HUES6 (cell line): ENCODE results near the gene BCHE.

Source experiments
- H3K27ac ChIP-seq: 2 replicates; pipeline ENCODE4 v1.7.0; 2013; ENCODE audit warnings: low read depth, mild to moderate bottlenecking, low read length, inconsistent platforms
- H3K27me3 ChIP-seq: 2 replicates; pipeline ENCODE4 v1.6.1; 2013; ENCODE audit warnings: low read length; ENCODE audit not compliant: control insufficient read depth, insufficient read depth
- H3K36me3 ChIP-seq: 2 replicates; pipeline ENCODE4 v1.6.1; 2013; ENCODE audit warnings: low read length; ENCODE audit not compliant: control insufficient read depth, insufficient read depth
- H3K4me1 ChIP-seq: 2 replicates; pipeline ENCODE4 v1.6.1; 2013; ENCODE audit warnings: low read length; ENCODE audit not compliant: control insufficient read depth, insufficient read depth
- H3K4me3 ChIP-seq: 2 replicates; pipeline ENCODE4 v1.5.1; 2013; ENCODE audit warnings: low read depth, low read length
- H3K9ac ChIP-seq: one replicate; pipeline ENCODE4 v1.6.1; 2013; ENCODE audit warnings: mild to moderate bottlenecking, low read length
- H3K9me3 ChIP-seq: 2 replicates; pipeline ENCODE4 v1.6.1; 2013; ENCODE audit warnings: low read depth, low read length; ENCODE audit not compliant: control insufficient read depth, insufficient read depth

The BCHE gene

GRCh38 chr3:165854696-165855095 lies 17.5 kb upstream of the BCHE start:
- no peaks in the 10 kb centered on the region for H3K4me1 ChIP-seq
- H3K9me3 ChIP-seq: 0 out of 2 replicates have a peak, but pooled peaks cover 2% of the 10 kb centered on the region
- no peak overlapping the region for H3K4me3 ChIP-seq
- H3K36me3 ChIP-seq: no peaks in the 10 kb centered on the region
- no peaks in the 10 kb centered on the region for H3K27me3 ChIP-seq
- H3K27ac ChIP-seq: no peak overlapping the region
- no peak overlapping the region for H3K9ac ChIP-seq

GRCh38 chr3:165852711-165853110 lies 15.5 kb upstream of the BCHE start:
- no peak overlapping the region for H3K4me3 ChIP-seq
- H3K27ac ChIP-seq: no peak overlapping the region
- no peaks in the 10 kb centered on the region for H3K36me3 ChIP-seq
- H3K9ac ChIP-seq: no peak overlapping the region
- H3K9me3 ChIP-seq: 0 out of 2 replicates have a peak, but pooled peaks cover 2% of the 10 kb centered on the region
- no peaks in the 10 kb centered on the region for H3K4me1 ChIP-seq
- H3K27me3 ChIP-seq: no peaks in the 10 kb centered on the region

GRCh38 chr3:165852191-165852590 lies 15.0 kb upstream of the BCHE start:
- Histone ChIP-seq H3K9ac (no peak overlapping the region), H3K9me3 (0 out of 2 replicates have a peak, but pooled peaks cover 2% of the 10 kb centered on the region), H3K4me3 (no peak overlapping the region), H3K4me1 (no peaks in the 10 kb centered on the region), H3K27me3 (no peaks in the 10 kb centered on the region), H3K36me3 (no peaks in the 10 kb centered on the region), H3K27ac (no peak overlapping the region)

GRCh38 chr3:165846056-165846455 lies 8.8 kb upstream of the BCHE start:
- no peak overlapping the region for H3K9ac ChIP-seq
- no peaks in the 10 kb centered on the region for H3K9me3 ChIP-seq
- no peak overlapping the region for H3K27ac ChIP-seq
- no peak overlapping the region for H3K4me3 ChIP-seq
- no peaks in the 10 kb centered on the region for H3K36me3 ChIP-seq
- no peaks in the 10 kb centered on the region for H3K4me1 ChIP-seq
- H3K27me3 ChIP-seq: no peaks in the 10 kb centered on the region

- no peak overlapping the region for H3K4me3 ChIP-seq
- no peaks in the 10 kb centered on the region for H3K36me3 ChIP-seq
- H3K27me3 ChIP-seq: no peaks in the 10 kb centered on the region
- H3K27ac ChIP-seq: no peak overlapping the region
- no peak overlapping the region for H3K9ac ChIP-seq
- no peaks in the 10 kb centered on the region for H3K9me3 ChIP-seq
- peaks cover 8% of the 10 kb centered on the region; the same call in 1 of the 2 replicates for H3K4me1 ChIP-seq
Measured at GRCh38 chr3:165839296-165840076, 2.3 kb upstream of the BCHE start.

- no peaks in the 10 kb centered on the region for H3K36me3 ChIP-seq
- peaks cover 8% of the 10 kb centered on the region; the same call in 1 of the 2 replicates for H3K4me1 ChIP-seq
- H3K4me3 ChIP-seq: no peak overlapping the region
- no peaks in the 10 kb centered on the region for H3K9me3 ChIP-seq
- H3K27ac ChIP-seq: no peak overlapping the region
- H3K9ac ChIP-seq: no peak overlapping the region
- no peaks in the 10 kb centered on the region for H3K27me3 ChIP-seq
Measured at GRCh38 chr3:165837801-165838200, 578 bp upstream of the BCHE start.

GRCh38 chr3:165835431-165835830 lies 1.8 kb downstream of the BCHE start:
- Histone ChIP-seq H3K9me3 (no peaks in the 10 kb centered on the region), H3K4me3 (no peak overlapping the region), H3K4me1 (peaks cover 8% of the 10 kb centered on the region; the same call in 1 of the 2 replicates), H3K9ac (no peak overlapping the region), H3K36me3 (no peaks in the 10 kb centered on the region), H3K27me3 (no peaks in the 10 kb centered on the region), H3K27ac (no peak overlapping the region)

- Histone ChIP-seq H3K4me1 (no peaks in the 10 kb centered on the region), H3K27ac (no peak overlapping the region), H3K4me3 (no peak overlapping the region), H3K36me3 (no peaks in the 10 kb centered on the region), H3K9ac (no peak overlapping the region), H3K27me3 (no peaks in the 10 kb centered on the region), H3K9me3 (no peaks in the 10 kb centered on the region)
Measured at GRCh38 chr3:165830746-165831145, 6.5 kb downstream of the BCHE start.

- no peaks in the 10 kb centered on the region for H3K4me1 ChIP-seq
- H3K36me3 ChIP-seq: no peaks in the 10 kb centered on the region
- H3K9ac ChIP-seq: no peak overlapping the region
- H3K27ac ChIP-seq: no peak overlapping the region
- no peak overlapping the region for H3K4me3 ChIP-seq
- no peaks in the 10 kb centered on the region for H3K9me3 ChIP-seq
- H3K27me3 ChIP-seq: no peaks in the 10 kb centered on the region
Measured at GRCh38 chr3:165827883-165828282, 9.3 kb downstream of the BCHE start.

GRCh38 chr3:165827233-165827632 lies 10.0 kb downstream of the BCHE start:
- H3K4me1 ChIP-seq: no peaks in the 10 kb centered on the region
- no peak overlapping the region for H3K9ac ChIP-seq
- no peaks in the 10 kb centered on the region for H3K9me3 ChIP-seq
- H3K4me3 ChIP-seq: no peak overlapping the region
- no peaks in the 10 kb centered on the region for H3K27me3 ChIP-seq
- H3K36me3 ChIP-seq: no peaks in the 10 kb centered on the region
- H3K27ac ChIP-seq: no peak overlapping the region

- no peak overlapping the region for H3K27ac ChIP-seq
- no peak overlapping the region for H3K4me3 ChIP-seq
- H3K9ac ChIP-seq: no peak overlapping the region
- H3K4me1 ChIP-seq: no peaks in the 10 kb centered on the region
- no peaks in the 10 kb centered on the region for H3K9me3 ChIP-seq
- H3K36me3 ChIP-seq: no peaks in the 10 kb centered on the region
- H3K27me3 ChIP-seq: no peaks in the 10 kb centered on the region
Measured at GRCh38 chr3:165820671-165821123, 16.5 kb downstream of the BCHE start.
